GM19099 (cell line): ENCODE results near the gene SERINC1.

Experiments
- POLR2A ChIP-seq: IDR thresholded peaks from 3 replicates; pipeline ENCODE4 v1.6.1; 2011; ENCODE audit warnings: low read depth; ENCODE audit not compliant: insufficient read length; ENCODE audit errors: extremely low read depth

The SERINC1 gene

DNA sequence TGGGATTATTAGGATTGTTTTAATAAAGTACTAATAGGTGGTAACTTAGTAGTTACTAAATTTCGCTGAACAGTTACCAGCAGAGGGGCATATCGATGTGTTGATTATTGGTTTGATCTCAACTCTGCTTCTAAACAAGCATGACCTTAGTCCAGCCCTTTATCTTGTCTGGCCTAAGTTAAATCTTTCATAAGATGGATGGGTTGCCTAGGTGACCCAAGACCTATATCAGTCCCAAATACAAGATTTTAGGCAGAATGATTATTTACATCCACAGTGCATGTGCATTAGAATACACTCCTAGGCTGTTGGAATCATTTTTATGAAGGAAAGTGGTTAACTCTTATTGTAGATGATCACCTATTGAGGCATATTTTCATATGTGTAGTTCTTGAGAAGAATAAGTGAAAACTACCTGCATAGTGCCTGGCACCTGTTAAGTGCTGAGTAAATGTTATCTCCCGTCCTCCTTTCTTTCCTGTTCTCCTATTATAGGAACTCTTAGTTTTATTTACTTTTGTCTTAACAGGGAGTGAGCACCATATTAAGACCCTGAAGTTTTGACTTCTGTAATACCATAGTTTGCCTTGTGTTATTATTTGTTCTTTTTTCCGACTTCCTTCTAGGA lies 71.0 kb downstream of the SERINC1 start:
- no peak for TF ChIP-seq POLR2A

DNA sequence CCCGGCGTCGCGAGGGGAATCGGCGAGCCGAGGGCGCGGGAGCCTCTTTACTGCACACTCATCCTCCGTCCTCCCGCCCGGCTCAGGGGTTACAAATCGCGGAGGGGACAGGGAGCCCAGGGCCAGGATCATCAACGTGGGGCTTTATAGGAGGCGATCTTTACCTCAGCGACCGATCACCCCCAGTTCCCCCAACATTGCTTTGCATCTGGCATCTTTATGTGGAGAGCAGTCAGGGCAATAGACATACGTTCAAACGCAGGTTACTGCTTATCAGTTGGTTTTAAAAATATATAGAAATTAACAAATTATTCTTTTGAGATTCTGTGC lies 71.5 kb downstream of the SERINC1 start:
- no peak for TF ChIP-seq POLR2A

DNA sequence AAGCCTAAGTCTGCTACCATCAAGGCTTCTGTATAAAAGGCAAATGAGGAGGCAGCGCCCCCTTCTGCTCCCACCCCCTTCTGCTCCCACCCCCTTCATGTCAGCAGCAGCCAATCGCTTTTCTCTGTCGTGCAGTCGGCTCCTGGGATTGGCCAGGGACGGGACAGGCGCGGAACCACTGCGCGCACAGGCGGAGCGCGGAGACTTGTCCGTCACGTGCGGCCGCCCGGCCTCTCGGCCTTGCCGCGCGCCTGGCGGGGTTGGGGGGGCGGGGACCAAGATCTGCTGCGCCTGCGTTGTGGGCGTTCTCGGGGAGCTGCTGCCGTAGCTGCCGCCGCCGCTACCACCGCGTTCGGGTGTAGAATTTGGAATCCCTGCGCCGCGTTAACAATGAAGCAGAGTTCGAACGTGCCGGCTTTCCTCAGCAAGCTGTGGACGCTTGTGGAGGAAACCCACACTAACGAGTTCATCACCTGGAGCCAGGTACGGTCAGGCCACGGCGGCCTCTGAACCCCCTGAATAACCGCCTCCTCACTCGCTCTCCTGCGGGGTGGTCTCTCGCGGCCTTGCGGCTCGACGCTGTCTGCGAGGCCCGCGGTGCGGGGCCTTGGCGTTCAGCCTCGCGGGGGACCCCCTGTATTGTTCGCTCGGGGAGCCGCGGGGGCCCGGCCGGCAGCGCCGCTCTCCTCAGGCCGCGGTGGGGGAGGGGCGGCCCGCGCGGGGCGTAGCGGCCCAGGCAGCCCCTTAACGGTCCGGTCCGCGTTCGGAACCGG lies 72.1 kb downstream of the SERINC1 start, which contains the start of gene HSF2:
HSF2 (plus strand) TSS at position 305 of the 773 bp plus-strand sequence; CDS start at position 391, 86 bp downstream.
- peak; percentile 62 for TF ChIP-seq POLR2A

DNA sequence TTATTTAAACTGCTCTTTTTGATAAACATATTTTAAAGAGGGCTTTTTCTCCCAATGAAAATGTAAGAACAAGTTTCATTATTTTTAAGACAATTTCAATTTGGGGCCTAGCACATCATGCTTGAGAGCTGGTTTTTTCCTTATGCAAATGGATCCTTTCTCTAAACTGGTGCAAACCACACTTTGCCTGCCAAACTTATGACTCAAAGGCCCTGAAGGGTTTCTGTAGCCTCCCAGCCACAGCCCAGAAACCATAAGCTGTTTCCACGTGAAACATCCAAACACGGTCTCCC lies 72.6 kb downstream of the SERINC1 start:
- no peak for TF ChIP-seq POLR2A

DNA sequence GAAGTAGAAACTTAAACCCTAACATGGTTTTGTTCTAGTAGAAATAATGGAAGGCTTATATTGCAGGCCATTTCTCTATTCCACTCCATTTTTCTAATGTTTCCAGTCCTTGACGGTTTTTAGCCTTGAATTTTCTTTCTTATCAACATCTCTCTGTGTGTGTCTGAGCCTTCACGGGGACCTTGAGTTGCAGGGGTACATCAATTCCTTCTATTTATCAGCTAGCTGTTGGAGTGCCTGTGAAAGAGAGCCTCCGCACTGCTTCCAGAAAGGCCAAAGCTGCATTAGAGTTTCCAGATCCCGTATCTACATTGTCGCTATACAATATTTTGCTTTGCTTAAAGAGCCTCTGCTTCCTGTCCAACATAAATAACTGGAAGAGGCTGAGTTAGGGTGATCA lies 77.6 kb downstream of the SERINC1 start:
- TF ChIP-seq POLR2A = no peak

DNA sequence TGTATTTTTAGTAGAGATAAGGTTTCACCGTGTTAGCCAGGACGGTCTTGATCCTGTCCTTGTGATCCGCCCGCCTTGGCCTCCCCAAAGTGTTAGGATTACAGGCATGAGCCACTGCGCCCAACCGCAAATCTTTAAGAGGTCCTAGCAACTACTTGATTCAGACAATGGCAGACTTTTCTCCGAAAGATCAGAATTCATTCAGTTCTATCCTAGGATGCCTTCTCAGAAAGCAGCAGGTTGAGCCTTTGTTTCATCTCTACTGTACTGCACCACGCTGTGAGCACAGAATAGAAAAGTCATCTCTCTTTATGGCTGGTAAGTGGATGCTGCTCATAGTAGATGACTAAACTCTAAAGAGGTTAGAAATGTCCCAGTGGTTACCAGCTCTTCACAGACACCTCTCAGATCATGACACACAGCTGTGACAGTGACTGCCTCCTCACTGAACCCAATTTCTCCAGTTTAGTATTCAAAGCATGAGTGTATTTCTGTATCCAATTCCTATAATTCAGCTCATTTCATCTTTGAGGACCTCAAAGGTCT lies 78.2 kb downstream of the SERINC1 start:
- TF ChIP-seq POLR2A = no peak
